Heart left ventricle (tissue), 16 donors: Measurements from ENCODE around the gene IPMK. TPM values are rescaled to one million over a fixed set of nuclear protein-coding genes. Genes with fewer than 3 reads are reported as not detected.

Source experiments
- ATAC-seq, 4 donors: fragments of 200-7000 bp; cut with Tn5 transposase; one replicate each; pipeline ENCODE4 v1.9.1; 2020 to 2022; ENCODE audit warnings: moderate library complexity in 4 of 4, mild to moderate bottlenecking in 3 of 4, moderate number of reproducible peaks in 1 of 4
- DNase-seq, 5 donors: peaks; one replicate each; pipeline ENCODE4 v3.0.0-alpha.2; 2020
- H3K27ac ChIP-seq, 12 donors: fragments of 200-600 bp; sonication (generic) in 4 of 12; one replicate each; pipeline versions ENCODE4 v1.5.0 to v1.8.0; 2016 to 2022; ENCODE audit warnings: mild to moderate bottlenecking in 2 of 12
- H3K27me3 ChIP-seq, 9 donors: fragments of 200-600 bp; sonication (generic) in 2 of 9; one replicate each; pipeline versions ENCODE4 v1.5.1 to v1.8.0; 2016 to 2022; ENCODE audit warnings: mild to moderate bottlenecking in 3 of 9
- H3K36me3 ChIP-seq, 9 donors: fragments of 200-600 bp; sonication (generic) in 2 of 9; one replicate each; pipeline versions ENCODE4 v1.5.0 to v1.8.0; 2018 to 2022; ENCODE audit warnings: mild to moderate bottlenecking in 2 of 9
- H3K4me1 ChIP-seq, 12 donors: fragments of 200-600 bp; sonication (generic) in 4 of 12; one replicate each; pipeline versions ENCODE4 v1.5.0 to v1.8.0; 2016 to 2022; ENCODE audit warnings: mild to moderate bottlenecking in 3 of 12
- H3K4me3 ChIP-seq, 12 donors: fragments of 200-600 bp; sonication (generic) in 4 of 12; one replicate each; pipeline versions ENCODE4 v1.5.0 to v1.8.0; 2017 to 2022; ENCODE audit warnings: mild to moderate bottlenecking in 9 of 12, moderate library complexity in 4 of 12
- H3K9me3 ChIP-seq, 12 donors: fragments of 200-600 bp; sonication (generic) in 4 of 12; one replicate each; pipeline versions ENCODE4 v1.5.0 to v1.8.0; 2016 to 2022; ENCODE audit warnings: mild to moderate bottlenecking in 1 of 12
- CTCF ChIP-seq, 12 donors: fragments of 200-600 bp; sonication (generic) in 4 of 12; IDR thresholded peaks; one replicate each; pipeline versions ENCODE4 v1.5.0 to v1.8.0; 2018 to 2022; ENCODE audit warnings: antibody characterized with exemption in 12 of 12, mild to moderate bottlenecking in 5 of 12
- POLR2A ChIP-seq, 2 donors: fragments of 450-650 bp; IDR thresholded peaks; one replicate each; pipeline ENCODE4 v1.6.1; 2017; ENCODE audit warnings: antibody characterized with exemption in 2 of 2, mild to moderate bottlenecking in 2 of 2, moderate library complexity in 2 of 2
- WGBS, 4 donors: extraction: QIAGEN DNeasy Blood & Tissue Kit in 2 of 4; methylation state at CpG; one replicate each; pipeline versions ENCODE4 v1.1.5 to v1.1.7; 2013 to 2018; 5-methylcytosine and 5-hydroxymethylcytosine counted together
- intact Hi-C, 10 donors: fragments of 100-400 bp; cut with DNase I; formaldehyde crosslinking; loops; one replicate each; pipeline versions ENCODE4 v1.11.1 to v1.14.2; 2022
- polyA plus RNA-seq, 2 donors: library from polyadenylated mRNA; stranded (reverse); fragments of 200-250 nt; gene quantifications; one replicate each; pipeline ENCODE4 v1.2.3, GENCODE V29; 2013
- total RNA-seq, 9 donors: library from RNA; depleted of rRNA in 2 of 9; stranded (reverse); fragments of >200 nt in 2 of 9; fragmentation: NEBNext Ultra II Directional in 3 of 9; extraction: Animal tissue kit (Norgen Biotek cat#: 25700) in 3 of 9; gene quantifications; one replicate each; pipeline versions ENCODE4 v1.1.0 to v1.2.4, GENCODE V29; 2016 to 2023
- donor health status: ischemic (EF 13 %, LVEDD 7.1; RV severe dilation, severe dysfunction).
- donor health status: healthy with polysubstance abuse.
- donor health status: DM: no; HTN: yes; CAD: no.
- donor health status: DM: no; HTN: no; CAD: no.
- donor health status: ischemic (EF 25% LVEDD 6.9; RV normal size, moderate dysfunction).
- donor health status: ischemic (EF 25% LVEDD 5.7; RV mildly dilated, moderate dysfunction).
- donor health status: healthy.
- donor health status: DM: yes; HTN: yes; CAD: no.
- donor health status: ischemic (EF 35%, LVEDD 5.7; RV mildly dilated, moderate dysfunction).
- donor health status: nonischemic (EF 11% LVEDD 7.7; RV severe dilation, severe dysfunction).
- donor health status: DM: yes; HTN: yes; CAD: no.
- donor health status: PGD.
- donor health status: ischemic (EF 29% LVEDD 5.4; RV normal size, mild dysfunction).
- donor health status: nonischemic (EF 23%, LVEDD 6.1; RV moderate dilation, normal function).

The IPMK gene
- total and polyA plus RNA-seq, 11 donors, result 0.95 to 4.2 (median 2.4) TPM

- no peak for DNase-seq
- H3K27me3 ChIP-seq, result no peaks in the 10 kb centered on the region
- no peak for TF ChIP-seq CTCF (IDR thresholded peaks at IDR 0.05)
- no peak for TF ChIP-seq POLR2A (IDR thresholded peaks at IDR 0.05)
- intact Hi-C loops, result loop anchor here in 5 of 10 donors (5.0 to 10.0 kb wide), 3 partner anchors 117 to 220 kb away; partner anchors contain the start of gene TFAM (in 2 of the 5)
- no peak overlapping the region for H3K27ac ChIP-seq
- no peak overlapping the region for H3K4me3 ChIP-seq
- no peak for ATAC-seq
- 84 to 94% (median 91%) methylated on average over 5 of the region's 5 CpGs for WGBS, 4 donors
- H3K4me1 ChIP-seq, result no peaks in the 10 kb centered on the region
- no peaks in the 10 kb centered on the region for H3K9me3 ChIP-seq
- no peaks in the 10 kb centered on the region for H3K36me3 ChIP-seq
Measured at GRCh38 chr10:58174831-58175230, 92.9 kb downstream of the IPMK start.

GRCh38 chr10:58173391-58173790 is 94.3 kb downstream of the IPMK start:
- Histone ChIP-seq H3K27ac (no peak overlapping the region), H3K9me3 (no peaks in the 10 kb centered on the region), H3K4me1 (no peaks in the 10 kb centered on the region), H3K27me3 (peaks cover 0 to 7% (median 0%) of the 10 kb centered on the region in 9 donors), H3K36me3 (no peaks in the 10 kb centered on the region), H3K4me3 (no peak overlapping the region)
- TF ChIP-seq CTCF (IDR thresholded peaks at IDR 0.05) (no peak), POLR2A (IDR thresholded peaks at IDR 0.05) (no peak)
- WGBS, 4 donors, result 42 to 55% (median 51%) methylated on average over 2 of the region's 2 CpGs
- ATAC-seq, result no peak
- intact Hi-C loops, result loop anchor here in 3 of 10 donors (10.0 kb wide), 2 partner anchors 211 to 221 kb away; partner anchors contain the start of gene TFAM (in 2 of the 3)
- DNase-seq, result no peak

GRCh38 chr10:58171146-58171545 is 96.5 kb downstream of the IPMK start:
- TF ChIP-seq POLR2A (IDR thresholded peaks at IDR 0.05) (no peak), CTCF (IDR thresholded peaks at IDR 0.05) (no peak)
- peaks cover 0 to 7% (median 0%) of the 10 kb centered on the region in 9 donors for H3K27me3 ChIP-seq
- WGBS, 4 donors, result 80 to 85% (median 84%) methylated on average over 1 of the region's 1 CpG
- no peaks in the 10 kb centered on the region for H3K9me3 ChIP-seq
- no peak for ATAC-seq
- no peak for DNase-seq
- H3K4me1 ChIP-seq, result no peaks in the 10 kb centered on the region
- no peaks in the 10 kb centered on the region for H3K36me3 ChIP-seq
- H3K27ac ChIP-seq, result no peak overlapping the region
- intact Hi-C loops, result loop anchor here in 3 of 10 donors (10.0 kb wide), 2 partner anchors 214 to 224 kb away; partner anchors contain the start of gene TFAM (in 2 of the 3)
- H3K4me3 ChIP-seq, result no peak overlapping the region

- 70 to 83% (median 82%) methylated on average over 4 of the region's 4 CpGs for WGBS, 4 donors
- no peak overlapping the region for H3K27ac ChIP-seq
- DNase-seq (no peak), ATAC-seq (no peak)
- H3K9me3 ChIP-seq, result no peaks in the 10 kb centered on the region
- intact Hi-C loops, result no loop called here
- no peak overlapping the region for H3K4me3 ChIP-seq
- no peaks in the 10 kb centered on the region for H3K36me3 ChIP-seq
- peaks cover 0 to 7% (median 0%) of the 10 kb centered on the region in 9 donors for H3K27me3 ChIP-seq
- H3K4me1 ChIP-seq, result no peaks in the 10 kb centered on the region
- TF ChIP-seq CTCF (IDR thresholded peaks at IDR 0.05), result no peak
- TF ChIP-seq POLR2A (IDR thresholded peaks at IDR 0.05), result no peak
Measured at GRCh38 chr10:58164517-58164916, 103.2 kb downstream of the IPMK start.
